Nephron progenitor cell (in vitro differentiated cells): ENCODE measurements around the gene CHRNB4.
"Not testable (repeated sequence)": the region's sequence is repeated elsewhere in the genome, so short reads cannot be mapped to it uniquely, and the experiment has no call there.

Experiments used
- DNase-seq: peaks from one replicate; pipeline ENCODE4 v3.0.0; 2021
- H3K27ac Mint-ChIP-seq: 2 replicates; pipeline ENCODE4 v1.8.0; 2021; ENCODE audit warnings: mild to moderate bottlenecking, moderate library complexity, mixed read lengths
- H3K27me3 Mint-ChIP-seq: 2 replicates; pipeline ENCODE4 v1.8.0; 2021; ENCODE audit warnings: mild to moderate bottlenecking, low read depth, mixed read lengths; ENCODE audit not compliant: poor library complexity
- H3K36me3 Mint-ChIP-seq: 2 replicates; pipeline ENCODE4 v1.8.0; 2021; ENCODE audit warnings: low read depth, mixed read lengths
- H3K4me1 Mint-ChIP-seq: 2 replicates; pipeline ENCODE4 v1.8.0; 2021; ENCODE audit warnings: mixed read lengths
- H3K4me3 Mint-ChIP-seq: 2 replicates; pipeline ENCODE4 v1.8.0; 2021; ENCODE audit warnings: mild to moderate bottlenecking, moderate library complexity, mixed read lengths
- H3K9me3 Mint-ChIP-seq: 2 replicates; pipeline ENCODE4 v1.8.0; 2021; ENCODE audit warnings: mild to moderate bottlenecking, moderate library complexity, mixed read lengths
- CTCF ChIP-seq: fragments of 200-600 bp; sonication (generic); IDR thresholded peaks from 2 replicates; pipeline ENCODE4 v1.5.0; 2021; ENCODE audit warnings: antibody characterized with exemption

Gene CHRNB4

DNA sequence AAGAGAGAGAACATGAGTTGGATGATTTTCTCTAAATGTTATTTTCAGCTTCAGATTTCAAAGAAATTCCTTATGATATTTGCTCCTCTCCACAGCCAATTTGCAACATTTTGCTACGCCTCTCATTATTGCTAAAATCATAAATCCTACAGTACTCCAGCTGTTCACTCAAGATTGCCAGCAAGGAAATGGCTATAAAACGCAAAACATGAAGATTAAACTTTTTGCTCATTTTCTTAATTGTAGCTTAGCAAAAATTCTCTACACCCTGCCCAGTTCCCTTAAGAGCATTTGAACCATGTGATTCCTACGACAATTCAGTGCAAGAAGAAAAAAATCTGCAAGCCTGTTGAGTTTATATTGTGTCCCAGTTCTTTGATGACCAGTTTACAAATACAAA lies 27.0 kb downstream of the CHRNB4 start:
- H3K4me3 Mint-ChIP-seq, result no peak overlapping the region
- peaks cover 13% of the 10 kb centered on the region for H3K27me3 Mint-ChIP-seq
- H3K27ac Mint-ChIP-seq, result no peak overlapping the region
- no peak for DNase-seq
- peaks cover 7% of the 10 kb centered on the region for H3K4me1 Mint-ChIP-seq
- H3K9me3 Mint-ChIP-seq, result peaks cover 20% of the 10 kb centered on the region
- no peak for TF ChIP-seq CTCF
- peaks cover 21% of the 10 kb centered on the region for H3K36me3 Mint-ChIP-seq

- not testable (repeated sequence) for H3K4me3 Mint-ChIP-seq, H3K27ac Mint-ChIP-seq, H3K27me3 Mint-ChIP-seq, H3K4me1 Mint-ChIP-seq, DNase-seq
- H3K36me3 Mint-ChIP-seq, result peaks cover 59% of the 10 kb centered on the region
- H3K9me3 Mint-ChIP-seq, result peaks cover 60% of the 10 kb centered on the region
These were observed 31.5 kb downstream of the CHRNB4 start for GRCh38 chr15:78609551-78609950.

- Mint-ChIP-seq H3K4me3 (no peak overlapping the region), H3K9me3 (peaks cover 54% of the 10 kb centered on the region), H3K4me1 (no peaks in the 10 kb centered on the region), H3K27me3 (peaks cover 3% of the 10 kb centered on the region), H3K27ac (no peak overlapping the region), H3K36me3 (peaks cover 74% of the 10 kb centered on the region)
- no peak for DNase-seq
- TF ChIP-seq CTCF, result no peak
These were observed 35.3 kb downstream of the CHRNB4 start for GRCh38 chr15:78605680-78606079.

- peaks cover 52% of the 10 kb centered on the region for H3K9me3 Mint-ChIP-seq
- peaks cover 2% of the 10 kb centered on the region for H3K27me3 Mint-ChIP-seq
- DNase-seq, result no peak
- no peak overlapping the region for H3K4me3 Mint-ChIP-seq
- H3K36me3 Mint-ChIP-seq, result peaks cover 72% of the 10 kb centered on the region
- no peak overlapping the region for H3K27ac Mint-ChIP-seq
- H3K4me1 Mint-ChIP-seq, result no peaks in the 10 kb centered on the region
- TF ChIP-seq CTCF, result no peak
These were observed 35.8 kb downstream of the CHRNB4 start for GRCh38 chr15:78605201-78605600.

GRCh38 chr15:78604420-78604819 lies 36.6 kb downstream of the CHRNB4 start:
- Mint-ChIP-seq H3K4me1 (no peaks in the 10 kb centered on the region), H3K27ac (no peak overlapping the region), H3K36me3 (peaks cover 64% of the 10 kb centered on the region), H3K9me3 (peaks cover 44% of the 10 kb centered on the region), H3K4me3 (no peak overlapping the region), H3K27me3 (no peaks in the 10 kb centered on the region)
- TF ChIP-seq CTCF, result no peak
- no peak for DNase-seq

GRCh38 chr15:78603467-78603866 lies 37.5 kb downstream of the CHRNB4 start:
- Mint-ChIP-seq H3K36me3 (peaks cover 58% of the 10 kb centered on the region), H3K9me3 (peaks cover 35% of the 10 kb centered on the region), H3K4me1 (no peaks in the 10 kb centered on the region), H3K27ac (no peak overlapping the region), H3K27me3 (no peaks in the 10 kb centered on the region), H3K4me3 (no peak overlapping the region)
- DNase-seq, result no peak
- no peak for TF ChIP-seq CTCF
